Rectal smooth muscle tissue (tissue), 1 donor: Measurements from ENCODE around the gene GDPGP1.
"Not testable (repeated sequence)": the region's sequence is repeated elsewhere in the genome, so short reads cannot be mapped to it uniquely, and the experiment has no call there.

ENCODE experiments used
- H3K27ac ChIP-seq: one replicate; pipeline ENCODE4 v1.7.0; 2013; ENCODE audit warnings: low read depth, low read length, inconsistent platforms
- H3K27me3 ChIP-seq: one replicate; pipeline ENCODE4 v1.7.0; 2013; ENCODE audit warnings: low read length; ENCODE audit not compliant: control insufficient read depth, insufficient read depth
- H3K36me3 ChIP-seq: one replicate; pipeline ENCODE4 v1.7.0; 2013; ENCODE audit warnings: low read length; ENCODE audit not compliant: control insufficient read depth, insufficient read depth
- H3K4me1 ChIP-seq: one replicate; pipeline ENCODE4 v1.7.0; 2013; ENCODE audit warnings: low read length; ENCODE audit not compliant: control insufficient read depth, insufficient read depth
- H3K4me3 ChIP-seq: one replicate; pipeline ENCODE4 v1.7.0; 2013; ENCODE audit warnings: low read length
- H3K9ac ChIP-seq: one replicate; pipeline ENCODE4 v1.7.0; 2013; ENCODE audit warnings: low read length

GDPGP1 gene

GRCh38 chr15:90286678-90287077 lies 52.7 kb downstream of the GDPGP1 start:
- H3K27ac ChIP-seq, result no peak overlapping the region
- H3K4me1 ChIP-seq, result no peaks in the 10 kb centered on the region
- no peaks in the 10 kb centered on the region for H3K36me3 ChIP-seq
- no peaks in the 10 kb centered on the region for H3K27me3 ChIP-seq
- H3K9ac ChIP-seq, result no peak overlapping the region
- no peak overlapping the region for H3K4me3 ChIP-seq

DNA sequence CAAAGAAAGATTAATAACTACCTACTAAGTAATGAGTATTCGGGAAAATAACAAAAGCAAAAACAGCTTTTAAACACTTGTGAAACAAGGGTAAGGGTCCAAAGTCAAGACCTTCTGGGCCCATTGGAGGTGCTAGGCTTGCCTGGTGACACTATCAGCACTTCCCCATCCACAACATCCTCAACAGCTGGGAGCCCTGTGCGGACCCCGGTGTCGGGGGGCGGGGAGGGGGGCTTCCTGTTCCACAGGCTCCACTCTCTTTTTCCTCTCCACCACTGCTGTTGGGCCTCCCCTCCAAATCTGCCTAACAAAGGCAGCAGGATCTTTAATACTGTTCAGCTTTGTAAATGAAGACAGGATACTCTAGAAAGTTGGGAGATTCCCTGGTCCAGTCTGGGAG lies 53.1 kb downstream of the GDPGP1 start:
- no peaks in the 10 kb centered on the region for H3K36me3 ChIP-seq
- H3K27me3 ChIP-seq, result no peaks in the 10 kb centered on the region
- H3K4me1 ChIP-seq, result no peaks in the 10 kb centered on the region
- no peak overlapping the region for H3K27ac ChIP-seq
- no peak overlapping the region for H3K4me3 ChIP-seq
- H3K9ac ChIP-seq, result no peak overlapping the region

- H3K27me3 ChIP-seq, result no peaks in the 10 kb centered on the region
- H3K36me3 ChIP-seq, result no peaks in the 10 kb centered on the region
- H3K27ac ChIP-seq, result no peak overlapping the region
- no peak overlapping the region for H3K4me3 ChIP-seq
- no peak overlapping the region for H3K9ac ChIP-seq
- H3K4me1 ChIP-seq, result no peaks in the 10 kb centered on the region
Measured at GRCh38 chr15:90287946-90288345, 53.9 kb downstream of the GDPGP1 start.

GRCh38 chr15:90291679-90292356 lies 57.8 kb downstream of the GDPGP1 start:
- no peak overlapping the region for H3K27ac ChIP-seq
- H3K4me3 ChIP-seq, result no peak overlapping the region
- H3K9ac ChIP-seq, result no peak overlapping the region
- no peaks in the 10 kb centered on the region for H3K27me3 ChIP-seq
- H3K36me3 ChIP-seq, result no peaks in the 10 kb centered on the region
- no peaks in the 10 kb centered on the region for H3K4me1 ChIP-seq

GRCh38 chr15:90293040-90293810 lies 59.2 kb downstream of the GDPGP1 start:
- not testable (repeated sequence) for H3K9ac ChIP-seq, H3K27ac ChIP-seq, H3K36me3 ChIP-seq, H3K4me3 ChIP-seq, H3K27me3 ChIP-seq, H3K4me1 ChIP-seq

DNA sequence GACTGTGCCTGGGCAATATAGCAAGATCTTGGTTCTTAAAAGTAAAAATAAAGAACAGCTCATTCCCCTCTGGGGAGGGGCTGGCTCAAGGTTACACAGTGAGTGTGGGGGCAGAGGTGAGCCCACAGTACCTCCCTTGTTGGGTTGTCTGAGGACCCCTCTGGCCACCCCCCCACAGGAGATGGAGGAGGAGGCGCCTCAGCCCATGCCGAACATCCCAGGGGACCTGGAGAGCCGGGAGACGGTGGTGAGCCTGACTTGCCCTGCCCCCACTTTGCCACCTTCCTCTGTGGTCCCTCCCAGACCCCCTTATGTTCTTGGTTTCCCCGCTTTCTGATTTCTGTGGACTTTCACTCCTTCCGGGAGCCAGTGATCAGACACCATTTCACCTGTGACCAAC lies 60.1 kb downstream of the GDPGP1 start:
- Histone ChIP-seq H3K36me3 (no peaks in the 10 kb centered on the region), H3K9ac (no peak overlapping the region), H3K4me3 (no peak overlapping the region), H3K27ac (no peak overlapping the region), H3K4me1 (no peaks in the 10 kb centered on the region), H3K27me3 (no peaks in the 10 kb centered on the region)

GRCh38 chr15:90294601-90295269 lies 60.7 kb downstream of the GDPGP1 start:
- Histone ChIP-seq H3K4me1 (no peaks in the 10 kb centered on the region), H3K9ac (no peak overlapping the region), H3K27me3 (no peaks in the 10 kb centered on the region), H3K36me3 (no peaks in the 10 kb centered on the region), H3K4me3 (no peak overlapping the region), H3K27ac (no peak overlapping the region)

- Histone ChIP-seq H3K27ac (no peak overlapping the region), H3K4me3 (no peak overlapping the region), H3K4me1 (no peaks in the 10 kb centered on the region), H3K9ac (no peak overlapping the region), H3K27me3 (no peaks in the 10 kb centered on the region), H3K36me3 (no peaks in the 10 kb centered on the region)
Measured at GRCh38 chr15:90295270-90295648, 61.2 kb downstream of the GDPGP1 start.
